Pancreas (tissue), 10 donors: ENCODE results near the gene CFAP251. TPM values are rescaled to one million over a fixed set of nuclear protein-coding genes. Genes with fewer than 3 reads are reported as not detected.

ENCODE experiments used
- ATAC-seq, 4 donors: fragments of 200-7000 bp; cut with Tn5 transposase; one replicate each; pipeline versions ENCODE4 v1.8.0 to v1.9.1; 2020; ENCODE audit warnings: mild to moderate bottlenecking in 4 of 4, moderate library complexity in 4 of 4
- DNase-seq, 6 donors: peaks; one replicate each; pipeline ENCODE4 v3.0.0-alpha.2; 2020
- FAIRE-seq: peaks from 2 replicates; lab custom pipeline; 2012; peaks lifted over from hg19 to GRCh38; lab: Jason Lieb, UNC
- H3K27ac ChIP-seq, 4 donors: fragments of 200-600 bp; sonication (generic); 1 replicate in 3 of 4; 2 replicates in 1 of 4; pipeline versions ENCODE4 v1.5.0 to v1.8.0; 2020
- H3K27me3 ChIP-seq, 4 donors: fragments of 200-600 bp; one replicate each; pipeline ENCODE4 v1.8.0; 2021
- H3K36me3 ChIP-seq, 3 donors: fragments of 200-600 bp; sonication (generic) in 1 of 3; one replicate each; pipeline versions ENCODE4 v1.5.0 to v1.8.0; 2020 to 2021
- H3K4me1 ChIP-seq, 3 donors: fragments of 200-600 bp; one replicate each; pipeline ENCODE4 v1.8.0; 2021
- H3K4me3 ChIP-seq, 4 donors: fragments of 200-600 bp; sonication (generic) in 2 of 4; one replicate each; pipeline versions ENCODE4 v1.5.0 to v1.8.0; 2020 to 2021
- H3K9me3 ChIP-seq, 4 donors: fragments of 200-600 bp; one replicate each; pipeline ENCODE4 v1.8.0; 2021
- CTCF ChIP-seq, 4 donors: fragments of 200-600 bp; sonication (generic) in 3 of 4; IDR thresholded peaks; one replicate each; pipeline versions ENCODE4 v1.5.0 to v1.8.0; 2021; ENCODE audit warnings: antibody characterized with exemption in 4 of 4
- WGBS, 2 donors: extraction: QIAGEN DNeasy Blood & Tissue Kit; methylation state at CpG; one replicate each; pipeline ENCODE4 v1.1.7; 2013; 5-methylcytosine and 5-hydroxymethylcytosine counted together
- intact Hi-C, 3 donors: fragments of 100-400 bp; cut with DNase I; formaldehyde crosslinking; loops; one replicate each; pipeline versions ENCODE4 v1.11.1 to v1.14.2; 2022
- polyA plus RNA-seq, 2 donors: library from polyadenylated mRNA; stranded (reverse); fragments of 200-250 nt; gene quantifications; one replicate each; pipeline ENCODE4 v1.2.3, GENCODE V29; 2013
- total RNA-seq, 6 donors: library from RNA; stranded (reverse); fragmentation: NEBNext Ultra II Directional in 4 of 6; extraction: Animal tissue kit (Norgen Biotek cat#: 25700) in 4 of 6; gene quantifications; one replicate each; pipeline versions ENCODE4 v1.2.1 to v1.2.4, GENCODE V29; 2021 to 2023
- donor health status: healthy with polysubstance abuse.
- donor health status: DM: no; HTN: no; CAD: no; lungs with moderate emphysema.
- donor health status: DM: no; HTN: no; CAD: no.
- donor health status: control.
- donor health status: control.
- donor health status: Bipolar disorder and iron deficiency.
- donor health status: DM: yes; HTN: yes; CAD: no.
- donor health status: DM: no; HTN: no; CAD: no.
- donor health status: DM: no; HTN: no; CAD: no.
- donor health status: DM: yes; HTN: yes; CAD: no.

The CFAP251 gene
- total and polyA plus RNA-seq, 8 donors = 1.7 to 5.9 (median 3.3) TPM

GRCh38 chr12:122050706-122051105, 132.3 kb downstream of the CFAP251 start:
- H3K4me3 ChIP-seq = no peak overlapping the region
- peaks cover 0 to 19% (median 0%) of the 10 kb centered on the region in 3 donors for H3K36me3 ChIP-seq
- H3K9me3 ChIP-seq = no peaks in the 10 kb centered on the region
- peak overlapping the region; percentile 49 to 86 (median 72) for H3K27ac ChIP-seq
- ATAC-seq = no peak
- no peak for FAIRE-seq
- no peak for TF ChIP-seq CTCF (IDR thresholded peaks at IDR 0.05)
- WGBS, 2 donors = 81 to 88% methylated on average over 20 of the region's 20 CpGs
- no peak for DNase-seq
- H3K27me3 ChIP-seq = no peaks in the 10 kb centered on the region
- intact Hi-C loops = loop anchor here in 2 of 3 donors (5.0 to 10.0 kb wide), 2 partner anchors 72 to 134 kb away; partner anchors contain the start of gene LRRC43 (in 1 of the 2)
- peaks cover 10 to 22% (median 16%) of the 10 kb centered on the region in 3 donors for H3K4me1 ChIP-seq

GRCh38 chr12:122051231-122051876, 133.0 kb downstream of the CFAP251 start:
- Histone ChIP-seq H3K36me3 (peaks cover 0 to 13% (median 0%) of the 10 kb centered on the region in 3 donors), H3K27me3 (no peaks in the 10 kb centered on the region), H3K9me3 (no peaks in the 10 kb centered on the region), H3K27ac (peak overlapping the region; percentile 49 to 86 (median 72)), H3K4me1 (peaks cover 10 to 22% (median 16%) of the 10 kb centered on the region in 3 donors), H3K4me3 (no peak overlapping the region)
- FAIRE-seq (no peak), ATAC-seq (peak; percentile 64 to 76 (median 70)), DNase-seq (peak in 5 of 6 donors; percentile 50 to 73 (median 69))
- intact Hi-C loops = loop anchor here in 2 of 3 donors (5.0 to 10.0 kb wide), 2 partner anchors 71 to 133 kb away; partner anchors contain the start of gene LRRC43 (in 1 of the 2)
- TF ChIP-seq CTCF (IDR thresholded peaks at IDR 0.05) = no peak
- 9 to 11% methylated on average over 14 of the region's 14 CpGs for WGBS, 2 donors

GRCh38 chr12:122052285-122052684, 133.9 kb downstream of the CFAP251 start:
- peaks cover 10 to 22% (median 16%) of the 10 kb centered on the region in 3 donors for H3K4me1 ChIP-seq
- peak; percentile 10 to 46 (median 29) for ATAC-seq
- no peaks in the 10 kb centered on the region for H3K9me3 ChIP-seq
- H3K36me3 ChIP-seq = peaks cover 0 to 7% (median 0%) of the 10 kb centered on the region in 3 donors
- H3K27me3 ChIP-seq = no peaks in the 10 kb centered on the region
- no peak for DNase-seq
- peak overlapping the region in 2 of 4 donors; percentile 85 to 86 for H3K27ac ChIP-seq
- H3K4me3 ChIP-seq = no peak overlapping the region
- intact Hi-C loops = loop anchor here in 2 of 3 donors (5.0 to 10.0 kb wide), 2 partner anchors 70 to 133 kb away; partner anchors contain the start of gene LRRC43 (in 1 of the 2)
- no peak for FAIRE-seq
- no peak for TF ChIP-seq CTCF (IDR thresholded peaks at IDR 0.05)
- WGBS, 2 donors = 56 to 62% methylated on average over 2 of the region's 2 CpGs

Other genes with a start within 250 kb of the CFAP251 start
- gene MORN3, start 248.9 kb upstream of the CFAP251 start, total RNA-seq = under 1 TPM; 0.19 to 0.70 (median 0.46) TPM
- gene MORN3, start 248.9 kb upstream of the CFAP251 start, polyA plus RNA-seq = under 1 TPM; 0.49 to 0.99 TPM
- 10 to 100 TPM in 3 of 6 donors, 1 to 10 TPM in 3; 8.2 to 13.0 (median 10.0) TPM for gene TMEM120B, start 205.8 kb upstream of the CFAP251 start, total RNA-seq
- gene TMEM120B, start 205.8 kb upstream of the CFAP251 start, polyA plus RNA-seq = 10 to 100 TPM; 11.6 to 19.8 TPM
- 10 to 100 TPM in 1 of 6 donors, 1 to 10 TPM in 5; 3.6 to 12.6 (median 4.9) TPM for gene RHOF, start 124.9 kb upstream of the CFAP251 start, total RNA-seq
- 1 to 10 TPM; 2.8 to 5.6 TPM for gene RHOF, start 124.9 kb upstream of the CFAP251 start, polyA plus RNA-seq
- gene SETD1B, start 114.6 kb upstream of the CFAP251 start, total RNA-seq = 10 to 100 TPM; 10.5 to 16.3 (median 12.2) TPM
- 10 to 100 TPM in 1 of 2 donors, 1 to 10 TPM in 1; 9.2 to 18.5 TPM for gene SETD1B, start 114.6 kb upstream of the CFAP251 start, polyA plus RNA-seq
- 1 to 10 TPM in 5 of 6 donors, under 1 TPM in 1; 0.71 to 3.0 (median 1.9) TPM for gene HPD, start 59.7 kb upstream of the CFAP251 start, total RNA-seq
- gene HPD, start 59.7 kb upstream of the CFAP251 start, polyA plus RNA-seq = 1 to 10 TPM; 2.8 to 3.9 TPM
- gene PSMD9, start 29.8 kb upstream of the CFAP251 start, total RNA-seq = 10 to 100 TPM; 22.4 to 32.8 (median 25.6) TPM
- gene PSMD9, start 29.8 kb upstream of the CFAP251 start, polyA plus RNA-seq = 10 to 100 TPM; 20.5 to 39.4 TPM
- 10 to 100 TPM in 3 of 6 donors, 1 to 10 TPM in 3; 8.3 to 13.4 (median 10.5) TPM for gene BCL7A, start 103.3 kb downstream of the CFAP251 start, total RNA-seq
- 1 to 10 TPM; 6.9 to 8.3 TPM for gene BCL7A, start 103.3 kb downstream of the CFAP251 start, polyA plus RNA-seq
- 10 to 100 TPM; 44.0 to 78.0 (median 55.5) TPM for gene MLXIP, start 160.2 kb downstream of the CFAP251 start, total RNA-seq
- gene MLXIP, start 160.2 kb downstream of the CFAP251 start, polyA plus RNA-seq = 10 to 100 TPM; 35.4 to 90.1 TPM